Nephron progenitor cell (in vitro differentiated cells): ENCODE results near the gene UQCRC2.
A peak's percentile ranks its signal among the peaks of the same experiment; 100 is the strongest.

ENCODE experiments used
- DNase-seq: peaks from one replicate; pipeline ENCODE4 v3.0.0; 2021
- H3K27ac Mint-ChIP-seq: 2 replicates; pipeline ENCODE4 v1.8.0; 2021; ENCODE audit warnings: mild to moderate bottlenecking, moderate library complexity, mixed read lengths
- H3K27me3 Mint-ChIP-seq: 2 replicates; pipeline ENCODE4 v1.8.0; 2021; ENCODE audit warnings: mild to moderate bottlenecking, low read depth, mixed read lengths; ENCODE audit not compliant: poor library complexity
- H3K36me3 Mint-ChIP-seq: 2 replicates; pipeline ENCODE4 v1.8.0; 2021; ENCODE audit warnings: low read depth, mixed read lengths
- H3K4me1 Mint-ChIP-seq: 2 replicates; pipeline ENCODE4 v1.8.0; 2021; ENCODE audit warnings: mixed read lengths
- H3K4me3 Mint-ChIP-seq: 2 replicates; pipeline ENCODE4 v1.8.0; 2021; ENCODE audit warnings: mild to moderate bottlenecking, moderate library complexity, mixed read lengths
- H3K9me3 Mint-ChIP-seq: 2 replicates; pipeline ENCODE4 v1.8.0; 2021; ENCODE audit warnings: mild to moderate bottlenecking, moderate library complexity, mixed read lengths
- TF ChIP-seq, protein P1 (sequence below): fragments of 200-600 bp; sonication (generic); IDR thresholded peaks from 2 replicates; pipeline ENCODE4 v1.5.0; 2021; ENCODE audit warnings: antibody characterized with exemption

The UQCRC2 gene

GRCh38 chr16:22008215-22009059 lies 55.3 kb downstream of the UQCRC2 start:
- no peaks in the 10 kb centered on the region for H3K9me3 Mint-ChIP-seq
- TF ChIP-seq, protein P1, sequence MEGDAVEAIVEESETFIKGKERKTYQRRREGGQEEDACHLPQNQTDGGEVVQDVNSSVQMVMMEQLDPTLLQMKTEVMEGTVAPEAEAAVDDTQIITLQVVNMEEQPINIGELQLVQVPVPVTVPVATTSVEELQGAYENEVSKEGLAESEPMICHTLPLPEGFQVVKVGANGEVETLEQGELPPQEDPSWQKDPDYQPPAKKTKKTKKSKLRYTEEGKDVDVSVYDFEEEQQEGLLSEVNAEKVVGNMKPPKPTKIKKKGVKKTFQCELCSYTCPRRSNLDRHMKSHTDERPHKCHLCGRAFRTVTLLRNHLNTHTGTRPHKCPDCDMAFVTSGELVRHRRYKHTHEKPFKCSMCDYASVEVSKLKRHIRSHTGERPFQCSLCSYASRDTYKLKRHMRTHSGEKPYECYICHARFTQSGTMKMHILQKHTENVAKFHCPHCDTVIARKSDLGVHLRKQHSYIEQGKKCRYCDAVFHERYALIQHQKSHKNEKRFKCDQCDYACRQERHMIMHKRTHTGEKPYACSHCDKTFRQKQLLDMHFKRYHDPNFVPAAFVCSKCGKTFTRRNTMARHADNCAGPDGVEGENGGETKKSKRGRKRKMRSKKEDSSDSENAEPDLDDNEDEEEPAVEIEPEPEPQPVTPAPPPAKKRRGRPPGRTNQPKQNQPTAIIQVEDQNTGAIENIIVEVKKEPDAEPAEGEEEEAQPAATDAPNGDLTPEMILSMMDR: no peak
- DNase-seq: peak; percentile 62
- H3K36me3 Mint-ChIP-seq: peaks cover 7% of the 10 kb centered on the region
- H3K27me3 Mint-ChIP-seq: peaks cover 51% of the 10 kb centered on the region
- peak overlapping the region; percentile 94 for H3K4me3 Mint-ChIP-seq
- no peak overlapping the region for H3K27ac Mint-ChIP-seq
- H3K4me1 Mint-ChIP-seq: peaks cover 40% of the 10 kb centered on the region

GRCh38 chr16:22010902-22011301 lies 57.7 kb downstream of the UQCRC2 start:
- H3K27me3 Mint-ChIP-seq: peaks cover 27% of the 10 kb centered on the region
- DNase-seq: no peak
- H3K4me3 Mint-ChIP-seq: no peak overlapping the region
- peaks cover 7% of the 10 kb centered on the region for H3K36me3 Mint-ChIP-seq
- H3K27ac Mint-ChIP-seq: no peak overlapping the region
- peaks cover 25% of the 10 kb centered on the region for H3K4me1 Mint-ChIP-seq
- H3K9me3 Mint-ChIP-seq: no peaks in the 10 kb centered on the region
- TF ChIP-seq, protein P1: no peak

DNA sequence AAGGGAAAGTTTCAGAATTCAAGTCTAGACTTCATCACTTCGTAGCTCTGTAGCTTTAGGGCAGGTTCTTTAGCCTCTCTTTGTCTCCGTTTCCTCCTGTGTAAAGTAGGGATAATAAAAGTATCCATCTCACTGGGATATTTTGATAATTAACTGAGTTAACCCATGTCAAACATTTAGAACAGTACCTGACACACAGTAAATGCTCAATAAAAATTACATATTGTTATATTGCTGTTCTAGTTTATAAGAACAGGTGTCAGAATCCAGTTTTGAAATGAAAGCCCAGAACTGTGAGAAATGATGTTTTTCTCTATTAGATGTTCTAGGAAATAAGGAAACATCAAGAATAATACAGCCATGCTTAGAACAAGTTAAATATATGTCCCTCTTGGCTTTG lies 59.1 kb downstream of the UQCRC2 start:
- peaks cover 17% of the 10 kb centered on the region for H3K4me1 Mint-ChIP-seq

DNA sequence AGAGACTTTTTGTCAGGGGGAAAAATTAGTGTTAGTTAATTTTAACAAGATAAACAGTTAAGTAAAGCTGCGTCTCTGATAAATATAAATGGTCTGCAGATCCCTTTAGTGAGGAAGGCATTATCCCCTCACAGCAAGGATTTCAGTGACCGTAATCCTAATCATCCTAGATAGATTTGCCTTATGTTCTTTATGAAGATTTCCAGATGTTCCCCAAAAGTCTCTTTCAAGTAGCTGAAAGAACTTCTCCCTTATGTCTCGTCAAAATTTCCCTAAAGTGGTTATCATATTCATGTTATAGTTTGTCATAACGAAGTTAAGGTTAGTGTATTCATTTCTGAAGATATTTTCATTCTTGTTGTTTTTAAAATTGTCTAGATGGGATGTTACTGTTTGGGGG lies 60.3 kb downstream of the UQCRC2 start:
- DNase-seq: no peak
- TF ChIP-seq, protein P1: no peak
- H3K27me3 Mint-ChIP-seq: peaks cover 17% of the 10 kb centered on the region
- H3K4me3 Mint-ChIP-seq: no peak overlapping the region
- H3K27ac Mint-ChIP-seq: no peak overlapping the region
- peaks cover 7% of the 10 kb centered on the region for H3K36me3 Mint-ChIP-seq
- no peaks in the 10 kb centered on the region for H3K9me3 Mint-ChIP-seq
- H3K4me1 Mint-ChIP-seq: peaks cover 13% of the 10 kb centered on the region

More for the DNA sequence above, 59.1 kb downstream of the UQCRC2 start:
- no peak overlapping the region for H3K27ac Mint-ChIP-seq
- H3K4me3 Mint-ChIP-seq: no peak overlapping the region
- peaks cover 7% of the 10 kb centered on the region for H3K36me3 Mint-ChIP-seq
- peaks cover 18% of the 10 kb centered on the region for H3K27me3 Mint-ChIP-seq
- TF ChIP-seq, protein P1: no peak
- H3K9me3 Mint-ChIP-seq: no peaks in the 10 kb centered on the region
- no peak for DNase-seq

DNA sequence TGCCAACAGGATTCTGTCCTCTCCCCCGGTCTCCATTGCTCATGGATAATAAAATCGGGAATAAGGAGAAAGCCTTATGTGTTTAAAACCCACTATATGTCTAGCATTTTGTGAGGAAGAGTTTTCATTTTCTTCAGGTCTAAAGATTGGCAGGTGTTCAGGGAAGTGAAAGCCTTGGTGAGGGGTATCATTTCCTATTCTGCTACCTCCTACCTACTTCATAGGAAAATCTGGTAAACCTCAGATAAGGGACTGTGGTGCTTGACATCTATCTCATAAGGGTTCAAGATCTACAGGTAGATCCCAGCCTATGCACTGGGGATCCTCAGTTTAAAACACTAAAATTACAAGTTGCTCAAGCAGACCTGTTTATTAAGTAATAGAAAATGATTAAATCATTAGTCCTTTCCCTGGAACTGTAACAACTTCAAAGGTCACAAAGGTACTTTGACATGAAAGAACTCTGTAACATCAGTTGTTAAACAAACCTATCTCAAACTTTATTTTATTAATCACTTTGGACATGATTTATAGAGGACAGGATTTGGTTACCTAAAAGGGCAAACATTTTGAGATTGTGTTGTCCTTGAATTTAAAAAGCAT lies 61.2 kb downstream of the UQCRC2 start:
- Mint-ChIP-seq H3K9me3 (no peaks in the 10 kb centered on the region), H3K27ac (no peak overlapping the region), H3K4me1 (peaks cover 4% of the 10 kb centered on the region), H3K4me3 (no peak overlapping the region), H3K27me3 (peaks cover 11% of the 10 kb centered on the region), H3K36me3 (peaks cover 7% of the 10 kb centered on the region)
- DNase-seq: no peak
- TF ChIP-seq, protein P1: no peak
